Stimulated activated CD4-positive, alpha-beta T cell treated with anti-CD3 and anti-CD28 coated beads, Interleukin-1b, Interleukin-23, amount 100 ng/mL, for 1 hour (primary cell): ENCODE measurements around the gene XPO1.
"Not testable (repeated sequence)": the region's sequence is repeated elsewhere in the genome, so short reads cannot be mapped to it uniquely, and the experiment has no call there.

Experiments used
- DNase-seq, 2 donors: peaks; one replicate each; pipeline ENCODE4 v3.0.0-alpha.2; 2020; ENCODE audit warnings: low read depth in 2 of 2

Gene XPO1, protein sequence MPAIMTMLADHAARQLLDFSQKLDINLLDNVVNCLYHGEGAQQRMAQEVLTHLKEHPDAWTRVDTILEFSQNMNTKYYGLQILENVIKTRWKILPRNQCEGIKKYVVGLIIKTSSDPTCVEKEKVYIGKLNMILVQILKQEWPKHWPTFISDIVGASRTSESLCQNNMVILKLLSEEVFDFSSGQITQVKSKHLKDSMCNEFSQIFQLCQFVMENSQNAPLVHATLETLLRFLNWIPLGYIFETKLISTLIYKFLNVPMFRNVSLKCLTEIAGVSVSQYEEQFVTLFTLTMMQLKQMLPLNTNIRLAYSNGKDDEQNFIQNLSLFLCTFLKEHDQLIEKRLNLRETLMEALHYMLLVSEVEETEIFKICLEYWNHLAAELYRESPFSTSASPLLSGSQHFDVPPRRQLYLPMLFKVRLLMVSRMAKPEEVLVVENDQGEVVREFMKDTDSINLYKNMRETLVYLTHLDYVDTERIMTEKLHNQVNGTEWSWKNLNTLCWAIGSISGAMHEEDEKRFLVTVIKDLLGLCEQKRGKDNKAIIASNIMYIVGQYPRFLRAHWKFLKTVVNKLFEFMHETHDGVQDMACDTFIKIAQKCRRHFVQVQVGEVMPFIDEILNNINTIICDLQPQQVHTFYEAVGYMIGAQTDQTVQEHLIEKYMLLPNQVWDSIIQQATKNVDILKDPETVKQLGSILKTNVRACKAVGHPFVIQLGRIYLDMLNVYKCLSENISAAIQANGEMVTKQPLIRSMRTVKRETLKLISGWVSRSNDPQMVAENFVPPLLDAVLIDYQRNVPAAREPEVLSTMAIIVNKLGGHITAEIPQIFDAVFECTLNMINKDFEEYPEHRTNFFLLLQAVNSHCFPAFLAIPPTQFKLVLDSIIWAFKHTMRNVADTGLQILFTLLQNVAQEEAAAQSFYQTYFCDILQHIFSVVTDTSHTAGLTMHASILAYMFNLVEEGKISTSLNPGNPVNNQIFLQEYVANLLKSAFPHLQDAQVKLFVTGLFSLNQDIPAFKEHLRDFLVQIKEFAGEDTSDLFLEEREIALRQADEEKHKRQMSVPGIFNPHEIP (N-terminal part only)

DNA sequence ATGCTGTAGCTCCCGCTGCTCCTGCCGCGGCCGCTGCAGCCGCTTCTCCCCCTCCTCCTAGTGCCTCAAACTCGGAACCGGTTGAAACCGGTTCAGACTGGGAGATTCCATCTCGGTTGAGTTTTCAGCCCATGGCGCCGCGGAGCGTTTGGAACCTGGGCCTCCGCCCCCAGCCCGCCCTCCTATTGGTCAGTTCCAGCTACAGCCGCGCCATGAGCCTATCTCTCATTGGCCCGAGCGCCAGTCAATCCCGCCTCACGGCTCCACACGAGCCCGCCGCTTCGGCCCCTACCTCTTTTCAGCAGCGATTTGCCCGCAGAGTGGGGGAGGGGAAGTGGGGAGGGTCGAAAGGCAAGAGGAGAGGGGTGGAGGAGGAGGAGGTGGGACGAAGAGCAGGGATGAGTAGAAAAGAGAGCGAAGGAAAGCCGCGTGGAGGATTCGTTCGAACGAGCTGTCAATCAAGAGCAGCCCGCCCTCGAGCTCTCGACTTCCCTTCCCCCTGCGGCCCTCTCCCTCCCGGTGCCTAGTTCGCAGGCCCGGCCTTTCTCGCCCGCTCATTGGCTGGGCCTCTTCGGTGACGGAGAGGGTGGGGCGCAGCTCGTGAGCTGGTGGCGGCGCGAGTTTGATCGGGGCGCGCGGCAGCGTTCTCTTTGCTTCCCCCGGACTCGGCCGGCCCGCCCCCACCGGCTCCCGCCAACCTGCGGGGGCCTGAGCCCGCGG lies at the start of gene XPO1:
TSS of gene XPO1 (minus strand) at position 157 of the 720 bp plus-strand sequence. CDS start 4,459 bp downstream, outside the sequence.
- peak; percentile 94 to 98 for DNase-seq

DNA sequence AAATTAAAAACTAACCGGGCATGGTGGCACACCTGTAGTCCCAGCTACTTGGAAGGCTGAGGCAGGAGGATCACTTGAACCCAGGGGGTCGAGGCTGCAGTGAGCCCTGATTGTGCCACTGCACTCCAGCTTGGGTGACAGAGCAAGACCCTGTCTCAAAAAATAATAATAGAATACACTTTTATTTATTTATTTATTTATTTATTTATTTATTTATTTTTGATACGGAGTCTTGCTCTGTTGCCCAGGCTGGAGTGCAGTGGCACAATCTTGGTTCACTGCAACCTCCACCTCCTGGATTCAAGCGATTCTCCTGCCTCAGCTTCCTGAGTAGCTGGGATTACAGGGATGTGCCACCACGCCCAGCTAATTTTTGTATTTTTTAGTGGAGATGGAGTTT lies 48.8 kb upstream of the XPO1 start:
- DNase-seq, result not testable (repeated sequence)

DNA sequence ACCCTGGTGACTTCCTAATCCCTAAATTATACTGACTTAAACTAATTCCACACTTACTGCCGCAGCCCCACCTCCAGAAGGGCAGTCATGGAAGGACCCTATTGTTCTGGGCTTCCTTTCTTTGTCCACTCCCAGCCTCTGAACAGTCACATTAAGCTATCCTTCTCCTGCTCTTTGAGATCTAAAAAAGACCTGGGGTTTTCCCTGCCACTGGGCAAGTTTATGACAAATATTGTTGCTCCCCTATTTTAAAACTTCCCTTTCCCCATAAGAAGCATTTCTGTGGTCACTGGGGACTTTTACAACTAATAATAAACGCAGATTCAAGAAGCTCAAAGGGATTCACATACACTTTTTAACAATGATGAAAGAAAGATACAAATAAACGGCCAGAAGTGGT lies 47.2 kb upstream of the XPO1 start:
- DNase-seq, result no peak

DNA sequence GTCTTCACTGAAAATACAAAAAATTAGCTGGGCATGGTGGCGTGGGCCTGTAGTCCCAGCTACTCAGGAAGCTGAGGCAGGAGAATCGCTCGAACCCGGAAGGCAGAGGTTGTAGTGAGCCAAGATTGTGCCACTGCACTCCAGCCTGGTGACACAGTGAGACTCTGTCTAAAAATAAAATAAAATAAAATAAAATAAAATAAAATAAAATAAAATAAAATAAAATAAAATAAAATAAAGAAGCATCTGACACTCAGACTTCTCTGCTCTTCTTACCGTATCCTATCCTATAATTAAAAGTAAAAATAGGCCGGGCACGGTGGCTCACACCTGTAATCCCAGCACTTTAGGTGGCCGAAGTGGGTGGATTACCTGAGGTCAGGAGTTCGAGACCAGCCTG lies 46.2 kb upstream of the XPO1 start:
- not testable (repeated sequence) for DNase-seq

DNA sequence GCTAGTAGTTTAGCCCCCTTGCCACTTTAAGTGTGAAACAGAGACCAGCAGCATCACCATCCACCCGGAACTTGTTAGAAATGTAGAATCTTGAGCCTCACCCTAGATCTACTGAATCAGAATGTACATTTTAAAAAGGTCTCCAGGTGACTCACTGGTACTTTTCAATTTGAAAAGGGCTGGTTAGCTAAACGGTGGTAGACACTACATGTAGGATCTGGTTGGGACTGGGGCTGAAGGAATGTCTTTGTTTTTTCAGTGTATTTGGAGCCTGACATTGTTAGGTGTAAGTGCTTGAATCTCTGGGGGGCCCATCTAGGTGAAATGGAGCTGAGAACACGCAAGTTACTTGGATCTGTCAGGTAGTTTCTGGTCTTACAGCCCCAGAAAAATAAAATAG lies 44.0 kb upstream of the XPO1 start:
- no peak for DNase-seq

DNA sequence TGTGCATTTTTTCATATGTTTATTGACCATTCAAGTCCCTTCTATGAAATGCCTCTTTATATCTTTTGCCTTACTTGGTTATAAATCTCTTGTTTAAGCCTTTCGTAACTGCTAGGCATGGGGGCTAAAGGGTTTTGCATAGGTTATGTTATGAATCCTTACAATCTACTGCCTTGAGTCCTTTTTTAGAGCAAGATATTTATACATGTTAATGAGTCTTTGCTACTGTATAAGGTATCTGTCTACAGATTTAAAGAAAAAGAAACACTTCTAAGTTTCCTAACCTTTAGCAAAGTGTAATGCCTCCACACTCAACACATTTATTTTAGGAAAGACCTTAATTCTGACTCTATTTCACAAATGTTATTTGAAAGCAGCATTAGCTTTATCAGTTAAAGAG lies 43.6 kb upstream of the XPO1 start:
- DNase-seq, result no peak

DNA sequence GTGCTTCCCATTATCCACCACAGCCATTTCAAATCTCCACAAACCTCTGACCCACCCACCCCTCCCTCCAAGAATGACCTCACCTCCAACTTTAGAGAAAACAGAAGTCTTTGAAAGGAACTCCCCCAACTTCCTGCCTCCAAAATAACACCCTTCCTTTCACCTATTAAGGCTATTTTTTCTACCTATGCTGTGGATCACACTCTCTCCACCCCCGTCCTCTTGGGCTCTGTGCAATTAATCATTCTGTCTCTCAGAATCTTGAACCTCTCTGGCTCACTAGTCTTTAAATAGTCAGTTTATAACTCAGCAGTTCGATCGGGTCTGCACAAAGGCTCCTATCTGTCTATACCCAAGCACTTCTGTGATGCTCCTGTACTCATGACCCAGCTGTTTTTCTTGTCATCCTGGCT lies 37.3 kb upstream of the XPO1 start:
- DNase-seq, result no peak

DNA sequence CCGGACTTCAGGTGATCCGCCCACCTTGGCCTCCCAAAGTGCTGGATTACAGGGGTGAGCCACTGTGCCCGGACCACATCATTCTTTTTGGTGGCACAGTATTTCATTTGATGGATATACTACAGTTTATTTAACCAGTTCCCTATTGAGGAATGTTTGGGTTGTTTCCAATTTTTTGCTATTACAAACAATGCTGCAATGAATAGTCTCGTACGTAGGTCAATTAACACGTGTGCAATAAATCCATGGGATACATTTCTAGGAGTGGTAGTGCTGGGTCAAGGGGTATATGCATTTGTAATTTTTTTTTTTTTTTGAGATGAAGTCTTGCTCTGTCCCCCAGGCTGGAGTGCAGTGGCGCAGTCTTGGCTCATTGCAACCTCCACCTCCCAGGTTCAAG lies 28.4 kb upstream of the XPO1 start:
- no peak for DNase-seq

DNA sequence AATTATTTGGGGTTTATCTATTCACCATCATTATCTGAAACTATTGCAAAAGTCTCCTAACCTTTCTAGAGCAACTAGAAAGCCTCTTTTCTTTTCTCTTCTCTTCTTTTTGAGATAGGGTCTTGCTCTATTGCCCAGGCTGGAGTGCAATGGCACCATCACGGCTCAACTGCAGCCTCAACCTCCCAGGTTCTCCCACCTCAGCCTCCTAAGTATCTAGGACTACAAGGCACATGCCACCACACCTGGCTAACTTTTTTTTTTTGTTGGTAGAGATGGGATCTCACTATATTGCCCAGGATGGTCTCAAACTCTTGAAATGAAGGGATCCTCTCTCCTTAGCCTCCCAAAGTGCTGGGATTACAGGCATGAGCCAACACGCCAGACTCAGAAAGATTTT lies 24.5 kb upstream of the XPO1 start:
- no peak for DNase-seq

DNA sequence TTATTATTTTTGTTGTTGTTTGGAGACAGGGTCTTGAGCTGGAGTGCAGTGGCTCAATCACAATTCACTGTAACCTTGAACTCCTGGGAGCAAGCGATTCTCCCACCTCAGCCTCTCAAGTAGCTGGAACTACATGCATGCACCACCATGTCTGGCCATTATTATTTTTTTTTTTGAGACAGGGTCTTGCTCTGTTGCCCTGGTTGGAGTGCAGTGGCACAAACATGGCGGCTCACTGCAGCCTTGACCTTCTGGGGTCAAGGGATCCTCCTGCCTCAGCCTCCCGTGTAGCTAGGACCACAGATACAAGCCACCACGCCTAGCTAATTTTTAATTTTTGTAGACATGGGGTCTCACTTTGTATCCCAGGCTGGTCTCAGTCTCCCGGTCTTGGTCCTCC lies 20.0 kb upstream of the XPO1 start:
- no peak for DNase-seq

DNA sequence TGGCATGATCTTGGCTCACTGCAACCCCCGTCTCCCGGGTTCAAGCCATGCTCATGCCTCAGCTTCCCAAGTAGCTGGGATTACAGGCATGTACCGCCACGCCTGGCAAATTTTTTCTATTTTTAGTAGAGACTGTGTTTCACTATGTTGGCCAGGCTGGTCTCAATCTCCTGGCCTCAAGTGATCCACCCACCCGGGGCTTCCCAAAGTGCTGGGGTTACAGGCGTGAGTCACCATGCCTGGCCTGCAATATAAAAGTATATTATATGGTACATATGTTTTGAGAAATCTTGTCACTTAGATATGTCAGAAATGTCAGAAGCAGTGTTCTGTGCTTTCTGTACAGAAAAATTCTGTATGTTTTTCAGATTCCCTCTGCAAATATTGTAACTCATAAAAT lies 19.2 kb upstream of the XPO1 start:
- no peak for DNase-seq

DNA sequence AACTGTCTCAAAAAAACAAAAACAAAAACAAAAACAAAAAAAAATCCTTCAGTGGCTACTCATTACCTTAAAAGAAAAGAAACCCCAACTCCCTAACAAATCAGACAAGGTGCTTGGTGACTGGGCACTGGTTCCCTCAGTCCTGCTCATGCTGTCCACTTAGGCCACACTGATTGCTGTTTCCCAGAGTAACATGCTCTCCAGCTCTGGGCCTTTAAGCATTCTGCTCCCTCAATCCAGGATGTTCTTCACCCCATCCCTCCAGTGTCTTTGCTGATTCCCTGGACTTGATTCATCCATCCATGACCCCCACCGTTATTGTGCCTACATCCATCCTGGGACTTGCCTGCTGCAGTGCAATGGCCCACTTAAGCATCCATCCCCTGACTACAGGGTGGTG lies 16.4 kb upstream of the XPO1 start:
- DNase-seq, result no peak

DNA sequence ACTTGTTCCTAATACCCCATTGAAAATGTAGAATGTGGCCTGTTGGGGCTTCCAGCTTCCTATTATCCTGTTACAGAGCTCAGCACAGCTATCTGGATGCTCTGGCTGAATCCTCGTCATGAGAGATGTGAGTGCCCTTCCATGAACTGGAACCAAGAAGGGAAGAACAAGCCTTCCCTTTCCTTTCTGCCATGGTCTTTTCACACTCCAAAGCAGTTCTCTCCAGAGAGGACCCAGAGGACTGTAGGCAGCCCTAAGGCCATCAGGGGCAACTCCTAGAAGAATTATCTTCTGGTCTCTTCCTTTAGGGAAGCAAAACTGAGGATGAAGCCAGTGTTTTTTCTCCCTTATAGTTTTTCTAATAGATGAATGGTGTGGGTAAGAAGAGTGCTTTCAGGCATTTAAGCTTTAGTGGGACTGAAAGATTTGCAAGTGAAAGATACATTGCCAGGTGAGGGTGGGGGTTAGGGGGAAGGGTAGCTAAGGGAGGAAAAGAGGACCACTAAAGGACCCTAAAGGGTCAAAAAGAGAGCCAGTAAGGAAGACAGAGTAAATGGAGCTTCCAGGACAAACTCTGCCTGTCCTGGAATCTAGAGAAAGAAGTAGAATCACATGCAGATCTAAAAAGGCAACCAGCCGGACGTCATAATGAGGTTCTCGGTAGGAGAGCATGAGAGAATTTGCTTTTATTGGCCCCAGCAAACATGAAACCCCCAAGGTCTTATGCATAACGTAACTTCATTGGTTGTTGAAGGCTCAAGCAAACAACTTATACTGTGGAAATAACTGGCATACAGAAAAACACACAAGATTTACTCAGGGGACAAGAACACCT lies 12.4 kb upstream of the XPO1 start:
- DNase-seq, result no peak

DNA sequence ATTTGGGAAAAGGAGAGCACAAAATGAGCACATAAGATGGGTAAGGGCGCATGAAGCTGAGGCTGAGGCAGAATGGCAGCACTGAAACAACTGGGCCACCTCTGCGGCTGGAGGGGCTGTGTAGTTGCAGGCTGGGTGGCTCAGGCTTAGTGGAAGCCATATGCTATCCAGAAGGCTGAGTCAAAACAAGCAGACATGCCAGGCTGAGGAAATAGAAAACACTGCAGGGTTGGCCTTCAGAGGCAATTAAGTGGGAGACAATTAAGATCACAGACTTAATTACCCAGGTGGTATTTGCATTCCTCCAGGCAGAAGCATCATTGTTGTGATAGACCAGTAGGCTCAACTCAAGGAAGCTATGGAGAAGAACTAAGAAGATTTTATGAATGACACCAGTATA lies 11.4 kb upstream of the XPO1 start:
- no peak for DNase-seq

DNA sequence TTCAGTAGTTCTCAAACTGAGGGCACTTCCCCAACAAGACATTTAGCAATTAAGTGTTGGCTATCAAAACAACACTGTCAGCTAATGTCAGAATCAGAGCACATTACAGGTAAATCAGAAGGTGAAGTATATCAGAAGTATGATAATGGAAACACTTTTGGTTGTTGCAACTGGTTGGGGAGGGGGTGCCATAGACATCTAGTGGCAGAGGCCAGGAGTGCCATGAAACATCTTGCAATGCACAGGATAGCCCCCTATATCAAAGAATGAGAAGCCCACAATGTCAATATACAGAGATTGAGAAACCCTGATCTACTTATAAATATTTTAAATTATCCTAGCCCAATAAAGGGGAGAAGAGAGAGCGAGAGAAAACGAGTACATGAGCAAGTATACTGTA lies 4.9 kb upstream of the XPO1 start:
- DNase-seq, result no peak

DNA sequence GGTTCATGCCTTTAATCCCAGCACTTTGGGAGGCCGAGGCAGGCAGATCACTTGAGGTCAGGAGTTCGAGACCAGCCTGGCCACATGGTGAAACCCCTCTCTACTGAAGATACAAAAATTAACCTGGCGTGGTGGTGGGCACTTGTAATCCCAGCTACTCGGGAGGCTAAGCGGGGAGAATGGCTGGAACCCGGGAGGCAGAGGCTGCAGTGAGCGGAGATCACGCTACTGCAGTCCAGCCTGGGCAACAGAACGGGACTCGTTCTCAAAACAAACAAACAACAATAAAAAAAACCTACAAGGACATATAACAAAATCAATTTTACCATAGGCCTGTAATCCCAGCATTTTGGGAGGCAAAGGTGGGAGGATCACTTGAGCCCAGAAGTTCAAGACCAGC lies 2.0 kb upstream of the XPO1 start:
- DNase-seq, result not testable (repeated sequence)

DNA sequence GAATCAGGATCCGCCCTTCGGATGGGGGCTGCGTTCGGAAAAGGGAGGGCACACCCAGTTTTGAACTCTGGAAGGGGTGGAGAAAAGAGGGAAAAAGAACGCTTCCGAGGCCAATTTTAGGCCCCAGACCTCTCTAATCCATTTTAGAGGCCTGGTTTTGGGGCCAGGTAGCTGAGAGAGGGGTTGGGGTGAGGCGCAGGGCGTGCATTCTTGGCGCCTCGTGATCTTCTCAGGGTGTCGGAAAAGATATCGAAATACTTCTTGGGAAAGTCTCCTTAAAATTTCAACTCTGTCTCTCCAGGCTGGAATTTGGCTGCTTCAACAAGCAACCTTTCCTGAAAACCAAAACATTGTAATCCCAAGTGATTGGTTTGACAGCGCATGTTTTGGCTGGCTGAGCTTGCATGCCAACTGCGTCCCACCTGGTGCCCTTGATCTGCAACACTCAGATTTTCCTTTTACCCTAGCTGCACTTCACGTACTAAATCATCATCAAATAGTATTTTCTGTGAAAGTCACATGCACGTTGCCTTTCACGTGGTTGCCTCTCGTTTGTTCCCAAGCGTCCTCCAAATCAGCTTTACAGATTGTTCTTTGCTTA lies 864 bp upstream of the XPO1 start:
- DNase-seq, result peak; percentile 8 to 21

DNA sequence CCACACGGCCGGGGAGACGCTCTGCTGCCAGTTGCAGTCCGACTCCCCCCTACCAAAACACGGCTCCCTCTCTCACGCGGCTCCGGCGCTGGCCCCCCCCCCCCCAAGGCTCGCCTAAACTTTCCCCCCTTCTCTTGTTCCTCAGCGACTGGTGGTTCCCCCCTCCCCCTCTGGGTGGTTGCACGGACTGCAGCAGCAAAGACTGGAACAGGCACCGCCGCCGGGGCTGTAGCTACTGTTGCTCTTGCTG lies 281 bp downstream of the XPO1 start:
- no peak for DNase-seq

DNA sequence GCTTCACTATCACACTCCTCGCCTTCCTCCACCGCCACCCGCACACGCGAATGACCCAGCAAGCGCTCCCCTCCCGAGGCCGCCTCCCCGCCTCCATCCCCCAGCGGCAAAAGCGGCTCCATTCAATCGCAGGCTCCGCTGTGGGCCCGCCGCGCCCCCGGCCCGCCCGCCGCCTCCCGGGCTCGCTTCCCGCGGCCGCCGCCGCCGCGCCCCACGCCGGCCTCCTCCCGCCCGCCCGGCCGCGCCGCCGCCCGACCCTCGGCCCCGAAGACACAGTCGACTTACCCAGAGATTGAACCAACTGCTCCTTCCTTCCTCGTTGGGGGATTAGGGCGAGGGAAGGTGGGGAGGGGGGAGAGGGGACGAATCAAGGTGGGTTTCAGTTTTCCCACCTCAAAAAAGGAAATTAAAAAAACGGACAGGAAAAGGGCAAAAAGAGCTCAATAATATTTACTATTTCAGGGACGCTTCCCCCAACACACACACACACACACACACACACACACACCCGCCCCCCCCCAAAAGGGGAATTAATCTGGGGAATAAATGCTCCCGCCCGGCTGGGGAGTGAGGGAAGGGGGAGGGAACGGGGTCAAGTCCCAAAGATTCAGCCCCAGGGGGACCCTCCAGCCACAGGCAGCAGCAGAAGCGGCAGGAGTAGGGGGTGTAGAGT lies 743 bp downstream of the XPO1 start:
- DNase-seq, result peak in 1 of 2 donors; percentile 26

DNA sequence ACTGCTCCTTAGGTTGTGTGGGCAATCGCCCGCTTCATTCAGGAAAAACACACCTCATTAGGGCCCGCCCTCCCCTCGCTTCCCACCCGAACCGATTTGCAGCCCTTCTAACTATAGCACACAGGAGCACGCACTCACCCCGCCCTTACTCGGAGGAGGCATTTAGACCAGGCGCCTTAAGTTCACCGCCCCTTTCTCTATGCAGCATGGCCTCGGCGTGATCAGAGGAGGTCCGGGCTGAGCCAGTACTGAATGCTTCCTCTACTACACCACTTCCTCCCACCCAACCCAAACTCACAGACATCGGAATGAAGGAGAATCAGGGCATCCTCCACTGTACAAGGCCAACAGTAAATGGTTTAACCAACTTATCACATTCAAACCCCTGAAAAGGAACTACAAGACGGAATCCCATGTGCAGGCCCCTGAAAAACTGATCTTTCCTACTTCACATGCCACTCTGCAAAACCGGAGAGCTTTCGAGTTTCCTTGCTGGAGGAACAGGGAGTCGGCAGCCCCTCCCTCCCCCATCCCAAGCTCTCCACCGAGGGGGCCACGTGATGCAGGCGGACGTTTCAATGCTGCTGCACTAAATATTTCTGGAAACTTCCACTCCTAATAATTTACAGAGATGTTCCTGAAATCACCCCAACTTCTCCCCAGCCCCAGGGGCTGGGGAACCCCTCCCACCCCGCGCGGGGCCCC lies 1.4 kb downstream of the XPO1 start:
- DNase-seq, result peak; percentile 50 to 60
